Brain microvascular endothelial cell (primary cell): ENCODE data around the gene CAPN8.
A peak's percentile ranks its signal among the peaks of the same experiment; 100 is the strongest.

Experiments
- DNase-seq: peaks from one replicate; pipeline ENCODE4 v3.0.0-alpha.2; 2020
- H3K27ac ChIP-seq: fragments of 250-450 bp; sonication (Bioruptor Pico); 2 replicates; pipeline ENCODE4 v1.5.1; 2020; ENCODE audit warnings: mild to moderate bottlenecking, moderate library complexity
- H3K27me3 ChIP-seq: fragments of 250-450 bp; sonication (Bioruptor Pico); replicated peaks from 2 replicates; pipeline ENCODE4 v1.5.1; 2020; ENCODE audit warnings: mild to moderate bottlenecking
- H3K36me3 ChIP-seq: fragments of 250-450 bp; sonication (Bioruptor Pico); replicated peaks from 2 replicates; pipeline ENCODE4 v1.5.1; 2020; ENCODE audit warnings: mild to moderate bottlenecking
- H3K4me3 ChIP-seq: 2 replicates; pipeline ENCODE4 v1.5.1; 2011; ENCODE audit warnings: low read depth, mild to moderate bottlenecking, control low read depth, low read length, moderate library complexity
- CTCF ChIP-seq: IDR thresholded peaks from 2 replicates; pipeline ENCODE4 v1.5.1; 2011; ENCODE audit warnings: low read depth, mild to moderate bottlenecking, moderate library complexity, low read length, control low read depth, inconsistent platforms; ENCODE audit errors: missing control alignments
- in situ Hi-C: cut with HindIII; loops from 2 replicates; pipeline ENCODE4 v1.10.0; 2017; ENCODE audit warnings: low sequenced_read_pairs, low pct_ligation_motif_present

Gene CAPN8

GRCh38 chr1:223712194-223712849 is 46.8 kb upstream of the CAPN8 start, which contains the start of gene CAPN2:
CAPN2 (plus strand) TSS chr1:223712539; CDS start chr1:223712641, 102 bp downstream.
- Histone ChIP-seq H3K27me3 (no peaks in the 10 kb centered on the region), H3K27ac (peak within 1 kb of the TSS; percentile 95), H3K36me3 (peaks cover 35% of the 10 kb centered on the region), H3K4me3 (peak within 1 kb of the TSS; percentile 97)
- in situ Hi-C loops: no loop called here
- TF ChIP-seq CTCF: peak; percentile 57
- DNase-seq: no peak

- Histone ChIP-seq H3K4me3 (peak overlapping the region; percentile 36), H3K27ac (peak overlapping the region; percentile 95), H3K36me3 (peaks cover 29% of the 10 kb centered on the region), H3K27me3 (no peaks in the 10 kb centered on the region)
- no peak for TF ChIP-seq CTCF
- in situ Hi-C loops: no loop called here
- DNase-seq: no peak
Measured at GRCh38 chr1:223711747-223712193, 46.3 kb upstream of the CAPN8 start.

- no peak overlapping the region for H3K27ac ChIP-seq
- H3K4me3 ChIP-seq: no peak overlapping the region
- H3K36me3 ChIP-seq: peaks cover 23% of the 10 kb centered on the region
- no peak for DNase-seq
- in situ Hi-C loops: no loop called here
- TF ChIP-seq CTCF: no peak
- no peaks in the 10 kb centered on the region for H3K27me3 ChIP-seq
Measured at GRCh38 chr1:223711173-223711572, 45.7 kb upstream of the CAPN8 start.

- Histone ChIP-seq H3K4me3 (no peak overlapping the region), H3K27me3 (no peaks in the 10 kb centered on the region), H3K36me3 (peaks cover 16% of the 10 kb centered on the region), H3K27ac (no peak overlapping the region)
- in situ Hi-C loops: no loop called here
- no peak for TF ChIP-seq CTCF
- DNase-seq: no peak
Measured at GRCh38 chr1:223710179-223711133, 45.0 kb upstream of the CAPN8 start.

GRCh38 chr1:223709598-223709997 is 44.1 kb upstream of the CAPN8 start:
- Histone ChIP-seq H3K4me3 (no peak overlapping the region), H3K27ac (no peak overlapping the region), H3K36me3 (peaks cover 12% of the 10 kb centered on the region), H3K27me3 (no peaks in the 10 kb centered on the region)
- in situ Hi-C loops: no loop called here
- DNase-seq: no peak
- TF ChIP-seq CTCF: peak; percentile 63
